Activated T-cell treated with anti-CD3 and anti-CD28 coated beads for 24 hours (primary cell): ENCODE measurements around the gene PGC.

Source experiments
- DNase-seq: peaks from one replicate; pipeline ENCODE4 v3.0.0-alpha.2; 2020; ENCODE audit warnings: low read depth

The PGC gene

DNA sequence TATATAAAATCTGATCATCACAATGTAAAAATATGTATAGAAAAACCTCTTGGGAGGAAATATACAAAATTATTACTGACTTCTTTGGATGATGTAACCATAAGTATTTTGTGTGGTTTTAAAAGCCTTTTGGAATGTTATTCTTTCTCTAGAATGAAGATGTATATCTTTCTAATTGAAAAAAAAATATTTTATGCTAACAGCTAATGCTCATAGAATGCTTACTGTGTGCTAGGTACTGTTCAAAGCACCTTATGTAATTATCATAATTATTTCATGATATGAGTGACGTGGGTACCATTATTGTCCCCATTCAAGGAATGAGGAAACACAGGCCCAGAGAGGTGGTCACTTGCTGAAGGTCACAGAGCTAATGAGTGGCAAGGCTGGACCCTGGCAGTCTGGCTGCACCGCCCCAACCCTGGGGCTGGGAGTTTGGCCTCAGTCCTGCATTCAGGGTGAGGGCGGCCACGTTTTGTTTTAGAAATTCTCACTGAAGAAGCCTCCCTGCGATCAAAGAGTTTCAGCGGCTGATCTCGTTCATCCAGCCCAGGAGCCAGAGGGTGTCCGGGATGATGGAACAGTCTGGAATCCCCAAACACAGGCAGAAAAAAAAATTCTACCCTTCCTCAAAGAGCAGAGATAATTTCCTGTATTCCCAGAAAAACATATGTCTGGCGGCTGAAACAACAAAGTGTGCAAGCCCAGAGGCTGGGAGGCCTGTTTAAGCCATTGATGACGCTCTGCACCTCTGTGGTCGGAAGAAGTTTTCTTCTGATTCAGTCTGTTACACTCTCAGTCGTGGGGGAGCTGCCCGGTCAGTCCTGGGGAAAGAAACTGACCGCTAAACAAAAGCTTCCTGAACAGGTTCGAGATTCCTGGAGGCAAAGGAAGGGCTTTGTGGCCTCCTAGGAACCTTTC lies 49.1 kb downstream of the PGC start:
- DNase-seq, result no peak

DNA sequence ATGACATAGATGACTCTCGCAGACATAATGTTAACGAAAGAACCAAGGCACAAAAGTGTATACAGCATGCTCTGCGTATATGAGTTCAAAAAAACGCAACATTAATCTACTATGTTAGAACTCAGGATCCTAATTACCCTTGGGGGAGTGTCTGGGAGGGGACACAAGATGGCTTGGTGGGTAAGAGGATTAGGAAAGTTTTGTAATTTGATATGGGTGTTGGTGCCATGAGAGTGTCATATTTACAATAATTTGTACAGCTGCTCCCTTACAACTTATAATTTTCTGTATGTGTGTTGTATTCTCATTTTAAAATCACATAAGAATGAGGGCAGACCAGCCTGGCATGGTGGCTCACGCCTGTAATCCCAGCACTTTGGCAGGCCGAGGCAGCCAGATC lies 50.4 kb downstream of the PGC start:
- DNase-seq, result no peak

DNA sequence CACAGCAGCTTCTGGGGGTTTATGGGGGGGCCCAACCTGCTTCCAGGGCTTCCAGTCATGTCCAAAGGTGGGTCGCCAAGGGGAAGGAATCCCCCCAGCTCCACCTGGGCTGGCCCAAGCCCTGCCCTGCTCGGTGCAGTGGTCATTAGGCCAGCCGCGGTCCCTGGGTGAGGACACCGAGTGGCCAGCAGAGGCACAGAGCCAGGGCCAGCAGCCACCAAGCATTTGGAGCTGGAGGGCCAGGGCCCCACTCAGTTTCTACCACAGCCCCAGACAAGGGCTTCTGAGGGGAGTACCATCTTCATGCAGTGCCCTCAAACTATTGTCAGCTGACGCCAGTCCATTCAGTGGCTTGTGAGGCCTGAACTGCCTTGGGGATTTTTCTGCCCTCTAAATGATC lies 51.4 kb downstream of the PGC start:
- no peak for DNase-seq

DNA sequence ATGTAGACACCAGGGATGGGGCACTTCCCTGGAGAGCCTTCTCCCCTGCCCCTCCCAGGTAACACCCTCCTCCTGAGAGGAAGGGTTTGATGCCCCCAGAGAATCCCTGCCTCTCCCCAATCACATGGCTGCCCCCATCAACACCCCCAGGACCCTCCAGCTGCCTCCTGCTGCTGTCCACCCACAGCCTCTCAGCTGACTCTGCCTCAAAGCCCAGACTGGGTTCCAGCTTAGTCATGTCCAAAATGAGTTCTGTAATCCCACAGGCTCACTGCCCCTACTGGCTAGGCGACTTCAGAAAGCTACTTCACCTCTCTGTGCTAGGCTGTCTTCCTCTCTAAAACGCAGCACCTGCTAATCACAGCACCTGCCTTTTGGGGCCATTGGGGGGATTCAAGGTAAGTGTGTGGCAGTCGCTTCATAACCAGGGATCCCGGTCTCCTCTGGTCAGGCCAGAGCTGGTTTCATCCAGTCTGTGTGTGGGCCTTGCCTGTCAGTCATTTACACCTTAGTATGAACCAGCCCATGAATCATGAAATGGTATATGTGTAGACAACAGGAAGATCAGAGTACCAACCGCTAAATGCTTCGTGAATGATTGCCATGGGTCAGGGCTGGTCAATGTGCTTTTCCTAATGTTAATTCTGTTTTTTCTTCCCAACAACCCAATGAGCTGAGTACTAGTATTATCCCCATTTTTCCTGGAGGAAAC lies 52.2 kb downstream of the PGC start:
- no peak for DNase-seq

DNA sequence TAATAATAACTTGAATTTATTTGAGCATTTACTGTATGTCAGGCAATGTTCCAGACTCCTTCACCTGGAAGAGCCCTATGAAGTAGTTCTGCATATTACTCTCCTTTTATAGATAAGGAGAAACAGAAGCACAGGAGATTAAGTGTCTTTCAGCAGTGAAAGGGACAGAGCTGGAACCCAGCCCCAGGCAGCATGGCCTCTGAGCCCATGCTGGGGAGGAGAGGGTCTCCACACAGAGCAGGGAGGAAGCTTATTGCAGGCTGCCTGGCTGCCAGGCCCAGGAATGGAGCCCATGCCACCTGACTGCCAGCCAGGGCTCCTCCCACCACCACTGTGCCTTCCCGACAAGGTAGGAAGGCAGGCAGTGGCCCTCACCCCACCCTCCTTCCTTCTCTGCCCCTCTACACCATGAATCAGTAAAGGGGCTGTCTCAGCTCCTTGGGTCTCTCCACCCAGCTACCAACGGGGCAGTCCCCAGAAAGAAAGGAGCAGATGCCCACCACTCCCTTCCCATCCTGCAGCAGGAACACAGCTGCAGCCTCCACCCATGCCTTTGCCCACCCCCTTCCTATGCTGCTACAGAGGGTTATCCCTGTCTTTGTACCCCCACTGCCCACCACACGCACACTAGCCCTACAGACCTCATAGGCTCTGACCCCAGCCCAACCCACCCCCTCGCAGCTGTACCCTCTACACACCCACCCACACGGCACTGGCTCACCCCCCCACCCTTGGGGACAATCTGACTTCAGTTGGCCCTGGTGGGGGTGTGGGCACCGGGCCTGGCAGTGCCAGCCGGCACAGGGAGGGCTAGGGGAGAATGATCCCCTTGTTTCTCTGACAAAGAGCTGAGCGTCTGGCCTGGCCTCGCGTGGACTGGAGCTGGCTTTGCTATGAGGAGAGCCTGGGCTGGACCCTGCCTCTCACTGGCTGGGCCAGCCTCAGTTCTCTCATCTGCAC lies 53.6 kb downstream of the PGC start:
- DNase-seq, result no peak

DNA sequence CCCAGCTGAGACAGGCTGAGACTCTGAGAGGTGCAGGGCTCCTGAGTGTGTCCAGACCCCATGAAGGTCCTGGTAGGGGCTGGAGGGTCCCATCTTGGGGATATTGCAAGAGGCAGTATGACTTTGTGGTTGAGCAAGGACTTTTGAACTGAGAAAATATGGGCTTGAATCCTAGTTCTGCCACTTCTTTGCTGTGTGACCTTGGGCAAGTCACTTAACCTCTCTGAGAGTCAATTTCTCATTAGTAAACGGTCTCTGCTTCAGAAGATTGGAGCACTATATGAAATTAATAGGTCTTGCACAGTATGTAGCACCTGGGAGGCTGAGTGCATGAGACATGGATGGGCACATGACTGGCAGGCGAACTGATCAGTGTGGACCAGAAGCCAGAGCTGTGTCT lies 54.5 kb downstream of the PGC start:
- no peak for DNase-seq

DNA sequence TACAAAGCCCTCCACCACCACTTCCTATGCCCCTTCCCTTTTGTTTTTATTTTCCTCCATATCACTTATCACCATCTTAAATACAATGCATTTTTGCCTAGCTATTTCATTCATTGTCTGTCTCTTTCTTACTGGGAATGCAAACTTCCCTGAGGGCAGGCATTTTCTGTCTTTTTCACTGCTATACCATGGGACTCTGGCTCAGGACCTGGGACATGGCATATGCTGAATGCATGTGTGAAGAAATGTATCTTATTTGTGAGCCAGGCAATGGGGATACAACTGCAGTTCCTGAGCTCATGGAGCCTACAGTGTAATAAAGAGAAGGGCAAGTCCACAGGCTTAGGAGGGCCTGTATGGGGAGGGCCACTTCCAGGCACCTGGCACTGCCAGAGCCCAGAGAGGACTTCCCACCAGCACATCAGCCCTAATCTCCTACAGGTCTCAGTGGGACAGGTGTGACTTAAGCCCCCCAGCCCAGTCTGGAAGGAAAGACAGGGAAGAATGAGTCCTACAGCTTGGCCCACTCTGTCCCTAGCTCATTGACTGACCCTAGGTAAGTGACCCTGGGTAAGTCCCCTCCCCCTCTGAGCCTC lies 55.0 kb downstream of the PGC start:
- DNase-seq, result no peak

DNA sequence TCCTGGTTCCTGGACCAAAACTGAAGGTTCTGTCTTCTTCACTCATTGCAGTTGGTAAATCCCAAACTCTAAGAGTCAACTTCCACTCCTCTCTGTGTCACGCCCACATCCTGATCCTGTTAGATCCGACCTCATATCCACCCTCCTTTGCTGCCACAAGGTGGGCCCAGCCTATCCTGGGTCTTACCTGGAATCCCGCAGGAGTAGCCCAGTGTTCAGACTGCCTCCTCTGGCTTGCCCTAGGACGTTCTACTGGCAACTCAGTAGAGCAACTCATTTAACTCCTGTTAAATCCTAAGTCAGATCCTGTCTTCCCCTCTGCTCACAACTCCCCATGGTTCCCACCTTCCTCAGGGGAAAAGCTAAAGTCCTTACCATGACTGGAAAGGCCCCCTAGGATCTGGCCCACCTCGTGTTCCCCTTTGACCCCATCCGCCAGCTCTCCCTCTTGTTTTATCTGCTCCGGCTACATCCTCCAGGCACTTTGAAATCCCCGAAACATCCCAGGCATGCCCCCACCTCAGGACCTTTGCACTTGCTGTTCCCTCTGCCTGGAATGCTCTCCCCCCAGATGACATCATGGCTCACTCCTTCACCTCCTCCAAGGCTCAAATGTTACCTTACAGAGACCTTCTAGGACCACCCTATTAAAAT lies 55.6 kb downstream of the PGC start:
- no peak for DNase-seq

DNA sequence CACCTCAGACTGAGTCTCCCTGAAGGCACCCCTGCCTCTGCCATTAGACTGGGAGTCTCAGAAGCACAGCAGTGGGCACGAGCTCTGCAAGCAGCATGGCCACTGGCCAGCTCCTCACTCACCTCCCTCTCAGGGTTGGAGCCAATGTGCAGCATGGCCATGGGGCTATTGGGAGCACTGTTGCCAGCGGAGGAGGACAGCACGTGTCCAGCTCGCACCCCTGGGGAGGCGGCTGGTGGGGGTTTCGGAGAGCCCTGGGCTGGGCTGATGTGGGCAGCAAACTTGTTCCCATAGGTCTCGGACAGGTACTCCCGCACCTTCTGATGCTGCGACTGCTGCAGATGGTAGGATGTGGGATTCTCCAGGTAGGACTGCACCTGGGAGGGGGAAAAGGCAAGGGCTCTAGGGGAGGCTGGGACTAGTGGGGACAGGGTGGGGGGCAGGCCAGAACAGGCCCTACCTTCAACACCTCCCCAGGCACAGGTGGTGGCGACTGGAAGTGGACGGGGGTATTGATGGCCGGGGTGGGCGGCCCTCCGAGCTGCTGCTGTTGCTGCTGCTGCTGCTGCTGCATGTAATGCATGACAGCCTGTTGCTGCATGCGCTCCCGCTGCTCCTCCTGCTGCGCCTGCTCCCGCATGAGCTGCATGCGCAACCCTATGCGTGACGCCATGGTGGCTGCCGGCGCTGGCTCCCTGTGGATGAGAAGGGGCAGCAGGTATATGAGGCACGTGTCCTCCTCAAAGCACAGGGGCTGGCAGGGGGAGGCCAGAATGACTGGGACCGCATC lies 56.5 kb downstream of the PGC start:
- no peak for DNase-seq

DNA sequence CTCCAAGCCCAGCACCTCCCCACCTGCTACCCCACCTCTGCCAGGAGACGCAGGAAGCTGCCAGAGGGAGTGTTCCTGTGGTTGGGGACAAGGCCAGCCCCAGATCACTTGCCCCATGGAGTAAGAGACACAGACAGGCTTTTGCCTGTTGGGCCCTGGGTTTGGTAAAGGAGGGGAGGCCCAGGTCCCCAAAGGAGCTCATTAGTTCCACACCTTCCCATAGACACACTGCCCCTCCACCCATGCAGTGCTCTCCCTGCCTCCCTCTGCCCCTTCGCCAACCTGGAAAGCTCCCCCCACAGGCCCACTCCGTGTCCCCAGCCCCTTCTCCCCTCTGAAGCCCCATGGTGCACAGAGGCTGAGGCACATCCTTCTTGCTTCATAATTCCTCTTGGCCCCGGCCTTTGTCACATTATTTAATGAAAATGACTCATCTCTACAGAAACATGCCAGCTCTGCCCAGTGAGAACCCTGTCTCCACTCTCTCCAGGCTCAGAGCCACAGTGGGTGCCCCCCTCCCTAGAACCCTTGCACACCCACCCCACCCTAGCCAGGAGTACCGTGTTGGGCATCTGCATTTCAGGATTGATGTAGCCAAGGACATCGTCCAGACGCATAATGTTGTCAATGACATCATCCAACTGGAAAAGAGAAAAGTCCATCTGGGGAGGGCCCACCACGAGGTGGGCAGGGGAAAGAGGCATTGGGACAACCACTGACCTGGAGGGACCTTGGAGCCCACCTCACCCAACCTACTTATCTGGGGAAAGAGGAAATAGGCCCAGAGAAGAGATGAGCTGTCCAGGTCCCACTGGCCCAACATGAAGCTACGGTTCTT lies 57.8 kb downstream of the PGC start:
- DNase-seq, result no peak

DNA sequence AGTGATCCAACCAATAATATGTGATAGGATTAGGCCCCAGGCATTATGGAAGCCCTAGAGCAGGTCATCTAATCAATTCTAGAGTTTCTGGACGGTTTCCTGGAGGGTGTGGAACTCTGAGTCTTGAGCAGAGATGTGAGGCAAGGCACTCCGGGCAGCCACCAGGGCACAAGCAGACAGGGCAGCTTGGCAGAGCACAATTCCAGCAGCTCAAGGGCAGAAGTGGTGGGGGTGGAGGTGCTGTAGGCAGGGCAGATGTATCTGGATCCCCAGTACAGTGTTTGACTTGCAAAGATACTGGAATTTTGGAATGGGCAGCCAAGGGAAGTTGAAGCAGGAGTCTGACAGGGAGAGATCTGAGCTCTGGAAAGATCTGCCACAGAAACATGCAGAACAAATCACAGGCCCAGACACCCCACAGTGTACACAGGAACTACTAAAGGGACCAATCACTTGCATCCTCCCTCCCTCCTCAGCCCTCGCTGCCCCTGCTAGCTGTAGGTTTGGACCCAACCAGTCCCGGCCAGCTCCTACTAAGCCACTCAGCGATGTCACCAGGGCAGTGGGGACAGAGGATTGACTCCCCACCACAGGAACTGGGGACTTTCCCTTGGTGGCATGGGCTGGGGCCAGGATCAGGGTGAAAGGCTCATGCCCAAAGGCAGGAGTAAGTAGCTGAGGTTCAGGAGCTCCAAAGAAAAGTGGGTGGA lies 58.8 kb downstream of the PGC start:
- no peak for DNase-seq

DNA sequence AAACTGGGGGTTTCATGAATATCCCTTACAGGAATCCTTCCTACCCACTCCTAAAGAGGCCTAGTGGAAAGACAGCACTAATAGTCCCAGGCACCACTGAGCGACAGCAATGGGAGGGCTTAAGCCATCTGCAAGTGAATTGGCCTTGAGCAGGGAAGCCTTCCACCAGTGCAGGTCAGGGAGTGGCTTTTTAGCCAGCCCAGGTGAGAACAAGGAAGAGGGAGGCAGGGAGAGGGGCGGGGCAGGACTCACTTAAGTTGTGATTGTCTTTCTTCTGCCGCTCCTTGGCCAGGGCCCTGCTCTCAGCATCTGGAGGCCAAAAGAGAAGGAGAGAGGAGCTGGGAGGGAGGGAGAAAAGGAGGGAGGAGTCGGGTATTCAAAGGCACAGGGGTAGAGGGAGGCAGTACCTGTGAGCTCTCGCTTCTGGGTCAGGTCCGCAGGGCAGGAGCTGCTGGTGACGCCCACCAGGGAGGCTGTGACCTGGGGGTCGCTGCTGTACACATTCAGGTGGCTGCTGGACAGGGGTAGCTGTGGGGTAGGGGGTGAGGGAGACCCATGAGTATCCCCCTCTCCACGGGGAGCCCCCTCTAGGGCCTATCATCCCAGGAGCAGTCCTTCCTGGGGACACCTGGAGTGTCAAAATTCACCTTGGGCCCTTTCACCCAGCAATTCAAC lies 59.6 kb downstream of the PGC start:
- no peak for DNase-seq
